GM18873 (cell line): Measurements from ENCODE around the gene IPCEF1.

Source experiments
- ATAC-seq: cut with Tn5 transposase; IDR thresholded peaks from one replicate; pipeline ENCODE4 v1.9.1; 2021; ENCODE audit warnings: mild to moderate bottlenecking, moderate library complexity, moderate number of reproducible peaks; ENCODE audit not compliant: unreplicated experiment, low FRiP score

IPCEF1 gene

GRCh38 chr6:154356690-154357089 is at the start of gene IPCEF1:
Gene IPCEF1, minus strand, starts transcription at chr6:154356803. Its CDS starts 90,856 bp downstream, at chr6:154265947.
- no peak for ATAC-seq

- ATAC-seq = no peak
These were observed 49.7 kb upstream of the IPCEF1 start for GRCh38 chr6:154406301-154406700.

GRCh38 chr6:154404791-154405400 is 48.3 kb upstream of the IPCEF1 start:
- ATAC-seq = no peak

GRCh38 chr6:154403788-154404187 is 47.2 kb upstream of the IPCEF1 start:
- ATAC-seq = no peak

- no peak for ATAC-seq
These were observed 45.6 kb upstream of the IPCEF1 start for GRCh38 chr6:154402081-154402780.

GRCh38 chr6:154399097-154399496 is 42.5 kb upstream of the IPCEF1 start:
- ATAC-seq = no peak

GRCh38 chr6:154397491-154398195 is 41.0 kb upstream of the IPCEF1 start:
- ATAC-seq = no peak

- ATAC-seq = no peak
These were observed 39.3 kb upstream of the IPCEF1 start for GRCh38 chr6:154395878-154396277.

- ATAC-seq = no peak
These were observed 38.7 kb upstream of the IPCEF1 start for GRCh38 chr6:154395316-154395715.

GRCh38 chr6:154394571-154394970 is 38.0 kb upstream of the IPCEF1 start:
- no peak for ATAC-seq

- no peak for ATAC-seq
These were observed 33.4 kb upstream of the IPCEF1 start for GRCh38 chr6:154390034-154390433.

GRCh38 chr6:154388803-154389202 is 32.2 kb upstream of the IPCEF1 start:
- ATAC-seq = no peak

- ATAC-seq = no peak
These were observed 30.5 kb upstream of the IPCEF1 start for GRCh38 chr6:154386848-154387717.

- no peak for ATAC-seq
These were observed 27.6 kb upstream of the IPCEF1 start for GRCh38 chr6:154384191-154384590.

- no peak for ATAC-seq
These were observed 26.7 kb upstream of the IPCEF1 start for GRCh38 chr6:154383273-154383672.

- no peak for ATAC-seq
These were observed 26.1 kb upstream of the IPCEF1 start for GRCh38 chr6:154382740-154383139.

GRCh38 chr6:154381548-154381947 is 24.9 kb upstream of the IPCEF1 start:
- ATAC-seq = no peak

- no peak for ATAC-seq
These were observed 24.1 kb upstream of the IPCEF1 start for GRCh38 chr6:154380741-154381140.

- no peak for ATAC-seq
These were observed 23.0 kb upstream of the IPCEF1 start for GRCh38 chr6:154379585-154379984.

GRCh38 chr6:154378518-154378917 is 21.9 kb upstream of the IPCEF1 start:
- ATAC-seq = no peak

- no peak for ATAC-seq
These were observed 21.1 kb upstream of the IPCEF1 start for GRCh38 chr6:154377726-154378125.
